ENCODE measurements around the gene RAB40B. TPM values are rescaled to one million over a fixed set of nuclear protein-coding genes. Genes with fewer than 3 reads are reported as not detected.

RAB40B gene
- total and polyA plus RNA-seq, 2 experiments from 2014 or later: 20.0 to 27.8 TPM

DNA sequence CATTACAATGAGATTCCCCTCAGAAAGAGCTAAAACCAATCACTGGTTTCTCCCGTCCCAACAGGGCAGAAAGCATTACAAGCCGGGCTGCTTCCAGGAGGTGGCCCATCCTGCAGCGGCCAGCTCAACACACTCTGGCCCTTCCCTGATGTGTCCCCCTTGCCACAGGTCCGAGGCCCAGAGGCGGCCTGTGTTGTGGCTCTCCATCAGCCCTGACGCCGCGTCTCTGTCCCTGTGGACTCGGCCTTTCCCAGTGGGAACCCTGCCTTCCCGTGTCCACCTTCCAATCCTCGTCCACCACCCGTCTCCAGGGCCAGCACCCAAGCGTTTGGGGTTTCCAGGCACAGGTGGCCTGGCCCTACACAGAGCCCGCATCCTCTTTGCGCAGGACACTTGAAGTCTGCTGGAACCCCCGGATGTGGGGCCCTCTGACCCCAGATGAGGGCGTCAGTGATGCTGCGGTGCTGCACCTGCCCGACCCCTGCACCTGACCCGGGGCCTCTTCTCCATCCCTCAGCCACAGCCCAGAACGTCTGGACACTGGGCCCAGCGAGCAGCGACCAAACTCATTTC is 21.1 kb downstream of the RAB40B start:
- DNase-seq (ENCODE audit: low spot score): no peak
- Histone ChIP-seq H3K79me2 (peaks cover 4% of the 10 kb centered on the region), H3K9me3 (ENCODE audit: low read depth) (no peaks in the 10 kb centered on the region), H3K36me3 (replicated peaks; ENCODE audit: insufficient read depth, low read depth) (no peaks in the 10 kb centered on the region), H3K9me2 (replicated peaks; ENCODE audit: insufficient read depth) (no peaks in the 10 kb centered on the region), H3K4me2 (no peak overlapping the region), H3K27me3 (no peaks in the 10 kb centered on the region), H3K4me3 (no peak overlapping the region), H3K4me1 (ENCODE audit: insufficient read depth) (no peaks in the 10 kb centered on the region), H4K20me1 (ENCODE audit: insufficient read depth, poor library complexity, severe bottlenecking) (no peaks in the 10 kb centered on the region), H3K27ac (no peak overlapping the region), H2AFZ (no peak overlapping the region)
- 88% methylated on average over 23 of the region's 23 CpGs for WGBS (ENCODE audit: low lambda C conversion rate, missing lambda C conversion rate)
- TF ChIP-seq, protein P1, sequence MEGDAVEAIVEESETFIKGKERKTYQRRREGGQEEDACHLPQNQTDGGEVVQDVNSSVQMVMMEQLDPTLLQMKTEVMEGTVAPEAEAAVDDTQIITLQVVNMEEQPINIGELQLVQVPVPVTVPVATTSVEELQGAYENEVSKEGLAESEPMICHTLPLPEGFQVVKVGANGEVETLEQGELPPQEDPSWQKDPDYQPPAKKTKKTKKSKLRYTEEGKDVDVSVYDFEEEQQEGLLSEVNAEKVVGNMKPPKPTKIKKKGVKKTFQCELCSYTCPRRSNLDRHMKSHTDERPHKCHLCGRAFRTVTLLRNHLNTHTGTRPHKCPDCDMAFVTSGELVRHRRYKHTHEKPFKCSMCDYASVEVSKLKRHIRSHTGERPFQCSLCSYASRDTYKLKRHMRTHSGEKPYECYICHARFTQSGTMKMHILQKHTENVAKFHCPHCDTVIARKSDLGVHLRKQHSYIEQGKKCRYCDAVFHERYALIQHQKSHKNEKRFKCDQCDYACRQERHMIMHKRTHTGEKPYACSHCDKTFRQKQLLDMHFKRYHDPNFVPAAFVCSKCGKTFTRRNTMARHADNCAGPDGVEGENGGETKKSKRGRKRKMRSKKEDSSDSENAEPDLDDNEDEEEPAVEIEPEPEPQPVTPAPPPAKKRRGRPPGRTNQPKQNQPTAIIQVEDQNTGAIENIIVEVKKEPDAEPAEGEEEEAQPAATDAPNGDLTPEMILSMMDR (IDR thresholded peaks at IDR 0.05; ENCODE audit: poor library complexity): no peak
- TF ChIP-seq EZH2phosphoT487 (IDR thresholded peaks at IDR 0.05; ENCODE audit: low read depth, severe bottlenecking, unreplicated experiment) (no peak), EZH2 (IDR thresholded peaks at IDR 0.05; ENCODE audit: borderline replicate concordance) (no peak)

DNA sequence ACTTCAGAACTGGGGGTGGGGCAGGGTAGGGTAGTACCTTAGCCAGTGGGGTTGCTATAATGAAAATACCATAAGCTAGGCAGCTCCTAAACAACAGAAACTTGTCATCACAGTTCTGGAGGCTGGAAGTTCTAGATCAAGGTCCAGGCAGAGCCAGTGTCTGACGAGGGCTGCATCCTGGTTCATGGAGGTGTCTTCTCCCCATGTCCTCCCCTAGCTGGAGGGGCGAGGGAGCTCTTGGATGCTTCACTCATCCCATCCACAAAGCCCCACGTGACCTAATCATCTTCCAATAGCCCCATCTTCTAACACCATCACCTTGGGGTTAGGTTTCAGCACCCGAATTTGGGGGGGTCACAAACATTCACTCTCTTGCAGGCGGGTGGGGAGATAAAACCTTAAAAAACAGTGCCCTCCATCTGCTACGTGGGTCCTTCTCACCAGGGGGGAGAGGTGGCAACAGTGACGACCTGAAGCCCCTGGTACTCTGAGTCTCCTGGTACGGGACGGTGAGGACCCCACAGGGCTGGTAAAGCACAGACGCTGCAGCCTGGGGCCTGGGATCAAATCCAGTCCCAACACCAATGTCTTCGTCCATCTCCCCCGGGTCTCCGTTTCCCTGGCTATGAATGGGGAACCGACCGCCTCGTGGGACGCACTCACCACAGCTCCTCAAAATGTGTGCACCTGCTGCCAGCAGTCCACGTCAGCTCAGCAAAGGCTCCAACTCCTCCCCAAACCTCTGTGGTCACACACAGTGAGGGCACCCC is 22.8 kb downstream of the RAB40B start:
- Histone ChIP-seq H3K4me1 (ENCODE audit: insufficient read depth) (no peaks in the 10 kb centered on the region), H3K4me3 (no peak overlapping the region), H4K20me1 (ENCODE audit: insufficient read depth, poor library complexity, severe bottlenecking) (no peaks in the 10 kb centered on the region), H3K9me2 (replicated peaks; ENCODE audit: insufficient read depth) (no peaks in the 10 kb centered on the region), H3K4me2 (no peak overlapping the region), H3K9me3 (ENCODE audit: low read depth) (no peaks in the 10 kb centered on the region), H2AFZ (no peak overlapping the region), H3K36me3 (replicated peaks; ENCODE audit: insufficient read depth, low read depth) (no peaks in the 10 kb centered on the region), H3K27ac (no peak overlapping the region), H3K79me2 (no peaks in the 10 kb centered on the region), H3K27me3 (no peaks in the 10 kb centered on the region)
- 86% methylated on average over 17 of the region's 18 CpGs for WGBS (ENCODE audit: low lambda C conversion rate, missing lambda C conversion rate)
- no peak for DNase-seq (ENCODE audit: low spot score)
- TF ChIP-seq EZH2phosphoT487 (IDR thresholded peaks at IDR 0.05; ENCODE audit: low read depth, severe bottlenecking, unreplicated experiment): no peak
- no peak for TF ChIP-seq EZH2 (IDR thresholded peaks at IDR 0.05; ENCODE audit: borderline replicate concordance)

GRCh38 chr17:82674656-82675475 is 23.6 kb downstream of the RAB40B start:
- Histone ChIP-seq H3K9me3 (ENCODE audit: low read depth) (no peaks in the 10 kb centered on the region), H3K4me3 (no peak overlapping the region), H3K4me2 (no peak overlapping the region), H3K4me1 (ENCODE audit: insufficient read depth) (no peaks in the 10 kb centered on the region), H2AFZ (no peak overlapping the region), H4K20me1 (ENCODE audit: insufficient read depth, poor library complexity, severe bottlenecking) (no peaks in the 10 kb centered on the region), H3K9me2 (replicated peaks; ENCODE audit: insufficient read depth) (no peaks in the 10 kb centered on the region), H3K79me2 (no peaks in the 10 kb centered on the region), H3K36me3 (replicated peaks; ENCODE audit: insufficient read depth, low read depth) (no peaks in the 10 kb centered on the region), H3K27ac (no peak overlapping the region), H3K27me3 (no peaks in the 10 kb centered on the region)
- 87% methylated on average over 19 of the region's 20 CpGs for WGBS (ENCODE audit: low lambda C conversion rate, missing lambda C conversion rate)
- TF ChIP-seq, protein P1 (IDR thresholded peaks at IDR 0.05; ENCODE audit: poor library complexity): no peak
- TF ChIP-seq EZH2phosphoT487 (IDR thresholded peaks at IDR 0.05; ENCODE audit: low read depth, severe bottlenecking, unreplicated experiment) (no peak), EZH2 (IDR thresholded peaks at IDR 0.05; ENCODE audit: borderline replicate concordance) (no peak)
- DNase-seq (ENCODE audit: low spot score): no peak

Data from hepatocyte (in vitro differentiated cells).